HepG2 (cell line): ENCODE data around the gene PDLIM5. TPM values are rescaled to one million over a fixed set of nuclear protein-coding genes. Genes with fewer than 3 reads are reported as not detected.

Experiments
- ATAC-seq: fragments of 200-7000 bp; cut with Tn5 transposase; 3 replicates; pipeline ENCODE4 v1.9.1; 2020; ENCODE audit warnings: mild to moderate bottlenecking, moderate library complexity
- BruUV-seq: library from RNA; stranded (reverse); fragments of 400-500 nt; replicated peaks from 2 replicates; lab custom pipeline; 2021; lab: Mats Ljungman, UMichigan
- CTCF ChIA-PET: fragments of 300-600 bp; formaldehyde crosslinking; extraction: SDS; loops from one replicate; lab custom pipeline; 2021; ENCODE audit warnings: low total read pairs, inconsistent platforms, low intra/inter-chr PET ratio; lab: Yijun Ruan, JAX
- POLR2A ChIA-PET: fragments of 350-600 bp; sonication (Branson Sonifier 250); formaldehyde crosslinking; loops from one replicate; lab custom pipeline; 2020; ENCODE audit warnings: antibody characterized with exemption, inconsistent platforms; lab: Yijun Ruan, JAX
- DNase-seq: peaks from one replicate; pipeline ENCODE4 v3.0.0-alpha.2; 2015; ENCODE audit warnings: low spot score
- FAIRE-seq: peaks from 3 replicates; lab custom pipeline; 2011; peaks lifted over from hg19 to GRCh38; lab: Jason Lieb, UNC
- H2AFZ ChIP-seq: one replicate; pipeline ENCODE4 v1.6.1; 2011; ENCODE audit warnings: low read length, inconsistent platforms
- H3K27ac ChIP-seq: fragments of 300-600 bp; 3 replicates; pipeline ENCODE4 v1.8.0; 2011; ENCODE audit warnings: mixed run types, mild to moderate bottlenecking, mixed read lengths, low read length, inconsistent platforms; ENCODE audit not compliant: insufficient read depth; ENCODE audit errors: extremely low read length
- H3K27me3 ChIP-seq, 2 experiments: fragments of 200-600 bp in 1 of 2; 2 replicates in 1 of 2; 3 replicates in 1 of 2; pipeline versions ENCODE4 v1.6.0 to v1.8.0; 2011; ENCODE audit warnings: low read length in 2 of 2, mild to moderate bottlenecking in 2 of 2, moderate library complexity in 2 of 2, inconsistent platforms in 1 of 2; ENCODE audit not compliant: insufficient read depth in 2 of 2, control insufficient read depth in 1 of 2
- H3K36me3 ChIP-seq, 2 experiments: fragments of 200-600 bp in 1 of 2; replicated peaks in 1 of 2; 2 replicates in 1 of 2; 3 replicates in 1 of 2; pipeline versions ENCODE4 v1.5.1 to v1.8.0; 2011; ENCODE audit warnings: low read length in 2 of 2, inconsistent platforms in 1 of 2; ENCODE audit not compliant: insufficient read depth in 2 of 2, control insufficient read depth in 1 of 2
- H3K4me1 ChIP-seq: 2 replicates; pipeline ENCODE4 v1.5.1; 2012; ENCODE audit warnings: low read length, inconsistent platforms; ENCODE audit not compliant: insufficient read depth
- H3K4me2 ChIP-seq: 2 replicates; pipeline ENCODE4 v1.6.0; 2011; ENCODE audit warnings: low read depth, low read length, inconsistent platforms
- H3K4me3 ChIP-seq, 3 experiments: fragments of 200-600 bp in 1 of 3; sonication (generic), shearing (Covaris generic) in 1 of 3; replicated peaks in 1 of 3; 2 replicates each; pipeline ENCODE4 v1.5.1; 2011 to 2016; ENCODE audit warnings: low read length in 3 of 3, inconsistent platforms in 2 of 3, low read depth in 2 of 3, mild to moderate bottlenecking in 2 of 3, control low read depth in 1 of 3, mixed read lengths in 1 of 3; ENCODE audit not compliant: insufficient read depth in 1 of 3
- H3K79me2 ChIP-seq: one replicate; pipeline ENCODE4 v1.6.1; 2011; ENCODE audit warnings: low read length, inconsistent platforms; ENCODE audit not compliant: insufficient read depth
- H3K9ac ChIP-seq: 2 replicates; pipeline ENCODE4 v1.6.0; 2011; ENCODE audit warnings: mild to moderate bottlenecking, low read depth, low read length, inconsistent platforms; ENCODE audit not compliant: insufficient read depth
- H3K9me3 ChIP-seq: 2 replicates; pipeline ENCODE4 v1.5.1; 2012; ENCODE audit warnings: mild to moderate bottlenecking, low read length
- H4K20me1 ChIP-seq: 2 replicates; pipeline ENCODE4 v1.6.0; 2011; ENCODE audit warnings: inconsistent platforms, mild to moderate bottlenecking, low read length, moderate library complexity; ENCODE audit not compliant: insufficient read depth
- BORCS8-MEF2B ChIP-seq: sonication (generic); formaldehyde crosslinking; IDR thresholded peaks from 2 replicates; pipeline ENCODE4 v1.8.0; 2022; ENCODE audit warnings: mild to moderate bottlenecking, missing genetic modification reagents
- MEIS1 ChIP-seq: sonication (generic); formaldehyde crosslinking; IDR thresholded peaks from 2 replicates; pipeline ENCODE4 v1.9.0; 2021; ENCODE audit warnings: mild to moderate bottlenecking, missing genetic modification reagents, moderate library complexity, borderline replicate concordance
- PCBP1 ChIP-seq: fragments of 200-400 bp; formaldehyde crosslinking; IDR thresholded peaks from 2 replicates; pipeline ENCODE4 v1.6.1; 2017; ENCODE audit warnings: mild to moderate bottlenecking, low read depth, low read length, borderline replicate concordance
- RELA ChIP-seq: sonication (generic); formaldehyde crosslinking; IDR thresholded peaks from 2 replicates; pipeline ENCODE4 v1.4.0; 2020; ENCODE audit warnings: missing genetic modification reagents
- ZBTB38 ChIP-seq: sonication (generic); formaldehyde crosslinking; IDR thresholded peaks from 2 replicates; pipeline ENCODE4 v1.5.1; 2020; ENCODE audit warnings: mild to moderate bottlenecking, missing genetic modification reagents
- ZBTB46 ChIP-seq: sonication (generic); formaldehyde crosslinking; IDR thresholded peaks from 2 replicates; pipeline ENCODE4 v1.4.0; 2020; ENCODE audit warnings: mild to moderate bottlenecking, missing genetic modification reagents, borderline replicate concordance
- ZNF281 ChIP-seq: sonication (generic); formaldehyde crosslinking; IDR thresholded peaks from 2 replicates; pipeline ENCODE4 v1.4.0; 2020; ENCODE audit warnings: missing genetic modification reagents, borderline replicate concordance
- ZNF383 ChIP-seq: sonication (generic); formaldehyde crosslinking; IDR thresholded peaks from 2 replicates; pipeline ENCODE4 v1.4.0; 2020; ENCODE audit warnings: missing genetic modification reagents, mild to moderate bottlenecking, borderline replicate concordance
- ZNF574 ChIP-seq: sonication (generic); formaldehyde crosslinking; IDR thresholded peaks from 2 replicates; pipeline ENCODE4 v1.4.0; 2020; ENCODE audit warnings: missing genetic modification reagents
- ZNF83 ChIP-seq: sonication (generic); formaldehyde crosslinking; IDR thresholded peaks from 2 replicates; pipeline ENCODE4 v1.4.0; 2020; ENCODE audit warnings: missing genetic modification reagents, mild to moderate bottlenecking, borderline replicate concordance
- WGBS: methylation state at CpG from one replicate; pipeline ENCODE4 v1.1.6; 2017; ENCODE audit warnings: low lambda C conversion rate; 5-methylcytosine and 5-hydroxymethylcytosine counted together
- in situ Hi-C: cut with HindIII; loops from 2 replicates; pipeline ENCODE4 v1.10.0; 2017; ENCODE audit warnings: low pct_unique_long_range_greater_than_20kb; ENCODE audit not compliant: extremely low pct_ligation_motif_present
- intact Hi-C: fragments of 100-400 bp; cut with micrococcal nuclease; formaldehyde crosslinking; loops from one replicate; pipeline ENCODE4 v1.10.0; 2022; ENCODE audit not compliant: unreplicated experiment
- polyA plus RNA-seq, 8 experiments: library from polyadenylated mRNA; depleted of rRNA in 3 of 8; stranded (reverse) in 7 of 8; unstranded in 1 of 8; fragments of >200 nt; fragmentation: Illumina TruSeq in 4 of 8; extraction: Trizol in 4 of 8; gene quantifications; 2 replicates each; pipeline versions ENCODE4 v1.2.1 to v1.2.3, GENCODE V29; 2011 to 2016; ENCODE audit warnings: low read depth in 4 of 8, missing spikeins in 1 of 8, mixed read lengths in 1 of 8; ENCODE audit not compliant: insufficient read depth in 1 of 8
- total RNA-seq, 5 experiments: library from RNA; depleted of rRNA; stranded (reverse); fragments of >200 nt; fragmentation: Illumina TruSeq; extraction: Trizol; gene quantifications; 2 replicates each; pipeline ENCODE4 v1.2.3, GENCODE V29; 2016; ENCODE audit warnings: low read depth in 1 of 5
- TF ChIP-seq, protein P1 (sequence below): IDR thresholded peaks from 2 replicates; pipeline ENCODE4 v1.6.1; 2018; ENCODE audit warnings: missing genetic modification reagents, mild to moderate bottlenecking, missing compliant biosample characterization
- TF ChIP-seq, protein P2 (sequence below): sonication (generic); formaldehyde crosslinking; IDR thresholded peaks from 2 replicates; pipeline ENCODE4; 2020; ENCODE audit warnings: missing genetic modification reagents, mild to moderate bottlenecking, borderline replicate concordance

Gene PDLIM5
- total and polyA plus RNA-seq, 2 of the 13 experiments (the other 11 are each of a cell fraction or from before 2014, with no cell fraction given) = 52.8 to 119 TPM

GRCh38 chr4:94416981-94417380, 34.8 kb upstream of the PDLIM5 start:
- in situ Hi-C loops (no loop called here), intact Hi-C loops (no loop called here)
- no peaks in the 10 kb centered on the region for H3K79me2 ChIP-seq
- H4K20me1 ChIP-seq = no peaks in the 10 kb centered on the region
- ATAC-seq (no peak), FAIRE-seq (no peak), DNase-seq (no peak)
- H3K27me3 ChIP-seq = no peaks in the 10 kb centered on the region
- H3K4me1 ChIP-seq = peaks cover 57% of the 10 kb centered on the region
- POLR2A ChIA-PET = no interaction called here
- H3K27ac ChIP-seq = no peak overlapping the region
- TF ChIP-seq ZNF383 (CRISPR knock-in tag) = no peak
- TF ChIP-seq MEIS1 (CRISPR knock-in tag) = no peak
- TF ChIP-seq RELA (CRISPR knock-in tag) = no peak
- no peak for TF ChIP-seq BORCS8-MEF2B (CRISPR knock-in tag)
- TF ChIP-seq ZNF281 = no peak
- TF ChIP-seq ZNF574 (CRISPR knock-in tag) = no peak
- TF ChIP-seq ZNF83 (CRISPR knock-in tag) = no peak
- TF ChIP-seq ZBTB38 (CRISPR knock-in tag) = no peak
- TF ChIP-seq ZBTB46 = no peak
- TF ChIP-seq PCBP1 = no peak
- TF ChIP-seq, protein P1, sequence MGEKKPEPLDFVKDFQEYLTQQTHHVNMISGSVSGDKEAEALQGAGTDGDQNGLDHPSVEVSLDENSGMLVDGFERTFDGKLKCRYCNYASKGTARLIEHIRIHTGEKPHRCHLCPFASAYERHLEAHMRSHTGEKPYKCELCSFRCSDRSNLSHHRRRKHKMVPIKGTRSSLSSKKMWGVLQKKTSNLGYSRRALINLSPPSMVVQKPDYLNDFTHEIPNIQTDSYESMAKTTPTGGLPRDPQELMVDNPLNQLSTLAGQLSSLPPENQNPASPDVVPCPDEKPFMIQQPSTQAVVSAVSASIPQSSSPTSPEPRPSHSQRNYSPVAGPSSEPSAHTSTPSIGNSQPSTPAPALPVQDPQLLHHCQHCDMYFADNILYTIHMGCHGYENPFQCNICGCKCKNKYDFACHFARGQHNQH (CRISPR knock-in tag) = no peak
- TF ChIP-seq, protein P2, sequence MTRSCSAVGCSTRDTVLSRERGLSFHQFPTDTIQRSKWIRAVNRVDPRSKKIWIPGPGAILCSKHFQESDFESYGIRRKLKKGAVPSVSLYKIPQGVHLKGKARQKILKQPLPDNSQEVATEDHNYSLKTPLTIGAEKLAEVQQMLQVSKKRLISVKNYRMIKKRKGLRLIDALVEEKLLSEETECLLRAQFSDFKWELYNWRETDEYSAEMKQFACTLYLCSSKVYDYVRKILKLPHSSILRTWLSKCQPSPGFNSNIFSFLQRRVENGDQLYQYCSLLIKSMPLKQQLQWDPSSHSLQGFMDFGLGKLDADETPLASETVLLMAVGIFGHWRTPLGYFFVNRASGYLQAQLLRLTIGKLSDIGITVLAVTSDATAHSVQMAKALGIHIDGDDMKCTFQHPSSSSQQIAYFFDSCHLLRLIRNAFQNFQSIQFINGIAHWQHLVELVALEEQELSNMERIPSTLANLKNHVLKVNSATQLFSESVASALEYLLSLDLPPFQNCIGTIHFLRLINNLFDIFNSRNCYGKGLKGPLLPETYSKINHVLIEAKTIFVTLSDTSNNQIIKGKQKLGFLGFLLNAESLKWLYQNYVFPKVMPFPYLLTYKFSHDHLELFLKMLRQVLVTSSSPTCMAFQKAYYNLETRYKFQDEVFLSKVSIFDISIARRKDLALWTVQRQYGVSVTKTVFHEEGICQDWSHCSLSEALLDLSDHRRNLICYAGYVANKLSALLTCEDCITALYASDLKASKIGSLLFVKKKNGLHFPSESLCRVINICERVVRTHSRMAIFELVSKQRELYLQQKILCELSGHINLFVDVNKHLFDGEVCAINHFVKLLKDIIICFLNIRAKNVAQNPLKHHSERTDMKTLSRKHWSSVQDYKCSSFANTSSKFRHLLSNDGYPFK (CRISPR knock-in tag) = no peak
- no peak overlapping the region for H3K4me3 ChIP-seq
- no peak overlapping the region for H3K4me2 ChIP-seq
- no TSS peak for BruUV-seq
- H3K36me3 ChIP-seq = no peaks in the 10 kb centered on the region
- no peaks in the 10 kb centered on the region for H3K9me3 ChIP-seq
- 86% methylated on average over 1 of the region's 1 CpG for WGBS
- no peak overlapping the region for H3K9ac ChIP-seq
- CTCF ChIA-PET = no interaction called here
- H2AFZ ChIP-seq = no peak overlapping the region
